RKO (cell line): ENCODE data around the gene GPX7.

Source experiments
- DNase-seq: peaks from one replicate; pipeline ENCODE4 v3.0.0-alpha.2; 2016; ENCODE audit warnings: low spot score

The GPX7 gene

DNA sequence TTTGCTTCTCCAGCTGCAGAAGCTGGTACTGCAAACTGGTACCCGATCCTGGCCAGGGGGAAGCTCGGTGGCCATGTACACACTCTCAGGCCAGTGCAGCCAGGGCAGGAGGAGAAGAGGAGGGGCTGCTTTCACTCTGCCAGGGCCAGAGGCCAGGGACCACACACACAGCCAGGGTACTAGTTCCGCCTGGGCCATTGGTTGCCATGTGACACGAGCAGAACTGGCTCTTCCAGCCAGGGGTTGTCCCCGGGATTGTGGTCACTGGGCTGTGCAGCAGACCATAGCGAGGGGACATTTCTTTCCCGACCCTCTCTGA lies 27.1 kb downstream of the GPX7 start:
- no peak for DNase-seq

DNA sequence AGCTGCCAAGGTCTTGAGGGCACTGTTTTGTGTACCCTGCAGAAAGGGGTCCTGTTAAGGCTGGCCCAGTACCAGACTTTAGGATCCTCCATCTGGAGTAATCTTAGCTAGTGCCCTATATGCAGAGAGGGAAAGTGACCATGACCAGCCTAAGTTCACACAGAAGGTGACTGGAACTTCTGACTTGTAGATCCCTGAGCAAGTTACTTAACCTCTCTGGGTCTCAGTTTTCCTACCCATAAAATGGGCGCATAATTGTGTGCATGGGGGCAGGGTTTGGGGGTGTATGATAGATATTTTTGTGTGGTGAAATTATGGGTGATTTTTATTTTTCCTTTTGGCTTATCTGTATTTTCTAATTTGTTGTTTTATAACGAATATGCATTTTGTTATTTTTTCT lies 27.5 kb downstream of the GPX7 start:
- no peak for DNase-seq

DNA sequence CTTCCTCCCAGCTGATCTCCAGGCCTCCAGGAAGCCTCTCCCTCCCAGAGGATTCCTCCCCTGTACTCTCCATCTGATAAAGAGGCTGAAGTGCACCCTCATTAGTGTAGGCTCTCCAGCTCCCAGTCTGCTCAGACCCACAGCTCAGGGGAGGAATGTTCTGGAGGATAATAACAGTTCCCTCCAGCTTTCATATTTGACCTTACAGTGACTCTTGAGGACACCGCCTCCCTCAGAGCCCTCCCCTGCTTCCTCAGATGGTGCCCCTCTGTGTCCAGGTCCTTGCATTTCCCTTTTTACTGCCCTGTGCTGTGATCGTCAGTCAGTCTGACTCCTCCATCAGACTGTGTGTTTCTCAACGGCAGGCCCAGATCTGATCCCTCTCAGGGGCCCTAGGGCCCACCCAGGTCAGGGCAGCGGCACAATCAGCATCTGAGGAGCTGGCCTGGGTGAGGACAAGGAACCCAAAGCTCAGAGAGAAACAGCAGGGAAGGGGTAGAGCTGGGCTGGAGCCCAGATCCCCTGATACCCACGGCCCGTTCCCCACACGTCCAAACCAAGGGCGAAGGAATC lies 29.7 kb downstream of the GPX7 start:
- no peak for DNase-seq

DNA sequence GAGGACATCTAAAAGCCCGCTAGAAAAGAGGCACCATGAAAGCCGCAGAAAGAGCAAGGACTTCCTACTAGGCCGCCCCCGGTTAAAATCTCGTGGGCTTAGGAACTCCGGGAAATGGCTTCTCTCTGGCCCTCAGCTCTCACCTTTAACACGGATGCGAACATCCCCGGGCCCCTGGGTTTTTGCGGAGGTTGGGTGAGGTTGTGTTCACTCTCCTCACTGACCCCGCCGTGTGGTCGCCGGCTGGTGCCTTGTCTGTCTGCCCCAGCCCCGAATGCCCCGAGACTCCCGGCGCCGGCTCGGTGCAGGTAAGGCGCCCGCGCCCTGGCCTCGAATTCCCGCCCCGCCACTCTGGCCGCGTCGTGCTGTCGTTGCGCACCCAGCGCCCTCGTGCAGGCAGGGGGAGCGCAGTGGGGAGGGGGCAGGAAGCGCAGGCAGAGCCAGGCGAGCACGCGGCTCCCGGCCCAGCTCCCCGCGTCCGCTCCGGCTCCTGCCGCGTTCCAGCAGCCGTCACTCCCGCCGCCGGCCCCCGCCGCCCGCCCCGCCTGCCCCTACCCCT lies 30.6 kb downstream of the GPX7 start, which contains the start of gene SHISAL2A:
TSS of gene SHISAL2A (plus strand) at position 437 of the 559 bp plus-strand sequence. CDS start 326 bp downstream, outside the sequence.
- DNase-seq, result no peak

DNA sequence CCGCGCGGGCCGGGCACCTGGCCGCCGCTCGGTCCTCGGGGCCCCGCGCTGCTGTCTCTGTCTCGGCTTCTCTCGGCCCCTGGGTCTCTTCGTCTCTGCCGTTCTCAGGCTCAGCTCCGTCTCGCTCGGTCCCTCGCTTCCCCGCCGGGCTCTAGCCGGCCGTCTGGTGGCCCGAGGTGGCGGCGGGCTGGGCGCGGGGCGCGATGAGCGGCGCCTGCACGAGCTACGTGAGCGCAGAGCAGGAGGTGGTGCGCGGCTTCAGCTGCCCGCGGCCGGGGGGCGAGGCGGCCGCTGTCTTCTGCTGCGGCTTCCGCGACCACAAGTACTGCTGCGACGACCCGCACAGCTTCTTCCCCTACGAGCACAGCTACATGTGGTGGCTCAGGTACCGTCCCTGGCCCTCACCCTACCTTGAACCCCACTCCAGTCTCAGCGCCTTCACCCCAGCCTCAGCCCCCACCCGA lies 31.2 kb downstream of the GPX7 start:
- no peak for DNase-seq

DNA sequence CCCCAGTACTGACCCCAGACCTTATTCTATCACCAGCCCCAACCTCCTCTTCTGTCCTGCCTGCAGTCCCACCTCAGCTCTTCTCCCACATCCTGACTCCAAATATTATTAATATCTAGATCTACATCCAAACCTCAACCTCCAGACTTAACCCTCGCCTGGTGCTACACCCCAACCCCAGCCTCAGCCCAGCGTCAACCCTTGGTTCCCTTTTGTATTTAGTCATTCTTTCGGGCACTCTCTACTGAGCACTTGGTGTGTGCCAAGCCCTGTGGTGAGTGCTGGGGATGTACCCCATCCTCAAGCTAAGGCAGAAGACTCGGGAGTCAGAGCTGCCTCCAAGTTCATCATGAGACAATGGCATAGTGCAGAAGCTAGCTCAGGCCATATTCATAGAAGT lies 31.9 kb downstream of the GPX7 start:
- DNase-seq, result no peak

DNA sequence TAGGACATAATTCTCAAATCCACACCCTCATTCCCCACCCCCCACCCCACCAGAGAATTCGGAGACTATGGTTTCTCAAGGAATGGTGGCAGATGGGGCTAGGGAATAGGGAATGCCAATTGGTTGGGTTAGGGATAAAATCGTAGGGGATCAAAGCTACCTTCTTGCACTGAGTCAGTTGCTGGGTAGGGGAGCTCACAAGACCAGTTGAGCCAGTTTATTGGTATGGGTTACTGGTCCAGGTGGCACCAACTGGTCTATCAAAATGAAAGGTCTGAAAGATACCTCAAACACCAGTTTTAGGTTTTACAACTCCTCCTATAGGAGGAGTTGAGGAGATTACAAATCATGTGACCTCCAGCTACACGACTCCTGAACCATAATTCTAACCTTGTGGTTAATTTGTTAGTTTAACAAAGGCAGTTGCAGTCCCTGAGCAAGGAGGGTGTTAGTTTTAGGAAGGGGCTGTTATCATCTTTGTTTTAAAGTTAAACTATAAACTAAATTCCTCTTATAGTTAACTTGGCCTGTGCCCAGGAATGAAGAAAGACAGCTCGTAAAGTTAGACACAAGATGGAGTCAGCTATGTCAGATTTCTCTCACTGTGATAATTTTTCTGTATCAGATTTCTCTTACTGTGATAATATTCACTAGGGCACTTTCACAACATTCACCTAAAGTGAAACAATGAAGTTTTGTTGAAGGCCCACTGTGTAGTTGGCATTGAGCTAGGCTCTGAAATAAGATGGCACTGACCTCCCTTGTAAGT lies 33.3 kb downstream of the GPX7 start:
- DNase-seq, result no peak

DNA sequence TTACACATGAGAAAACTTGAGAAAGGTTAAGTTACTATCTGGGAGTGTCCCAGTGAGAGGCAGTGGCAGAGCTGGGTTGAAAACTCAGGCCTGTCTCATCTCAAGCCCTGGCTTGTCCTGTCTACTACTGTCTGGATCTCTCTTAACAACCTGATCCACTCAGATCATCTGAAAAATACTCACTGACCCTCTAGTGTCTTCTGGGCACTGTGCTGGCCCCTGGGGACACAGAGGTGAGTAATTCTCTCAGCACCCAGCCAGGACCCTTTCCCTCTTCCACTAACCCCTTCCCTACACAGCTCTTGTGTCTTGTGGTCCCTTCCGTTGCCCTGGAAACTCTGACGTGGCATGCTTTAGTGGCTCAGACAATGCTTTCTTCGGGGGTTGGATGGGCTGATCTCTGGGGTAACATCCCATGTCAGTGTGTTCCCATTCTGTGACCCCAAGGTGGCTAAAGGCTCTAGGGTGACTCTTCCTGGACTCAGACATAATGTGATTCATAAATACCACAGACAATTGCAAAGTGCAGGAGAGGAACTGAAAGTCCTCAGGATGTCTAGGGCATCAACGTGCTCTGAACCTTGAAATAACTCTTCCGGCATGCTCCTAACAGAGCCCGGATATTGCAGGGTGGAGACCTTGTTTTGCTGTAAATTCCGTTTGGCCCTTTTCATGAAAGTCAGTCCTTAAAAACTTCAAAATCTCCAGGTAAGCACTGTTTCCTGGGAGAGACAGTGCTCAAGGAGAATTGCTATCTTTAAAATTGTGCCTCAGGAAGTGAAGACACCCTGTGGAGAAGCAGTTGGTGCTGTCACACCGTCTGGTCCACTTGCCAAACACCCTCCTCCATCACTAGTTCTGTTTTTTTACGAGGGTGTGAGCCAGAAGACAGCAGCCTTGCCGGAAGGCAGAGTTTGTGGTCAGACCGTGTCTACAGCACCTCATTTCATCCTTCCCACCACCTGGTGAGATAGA lies 34.8 kb downstream of the GPX7 start:
- no peak for DNase-seq

DNA sequence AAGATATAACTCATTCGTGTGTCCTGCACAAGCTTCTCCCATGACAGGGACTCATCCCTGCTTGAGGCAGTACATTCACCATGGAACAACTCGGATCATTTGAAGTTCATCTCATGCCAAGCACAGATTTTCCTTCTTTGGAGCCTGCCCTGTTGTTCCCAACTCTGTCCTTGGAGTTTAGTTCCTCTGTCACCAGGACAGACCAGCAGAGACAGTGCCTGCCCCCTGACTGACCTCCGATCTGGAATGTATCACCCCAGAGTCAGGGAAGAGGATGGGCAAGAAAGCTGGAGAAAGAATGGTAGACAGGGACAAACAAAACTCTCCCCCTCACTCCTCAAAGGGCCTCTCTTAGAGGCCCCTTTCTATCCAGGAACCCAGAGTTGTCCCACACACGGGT lies 35.8 kb downstream of the GPX7 start:
- no peak for DNase-seq

DNA sequence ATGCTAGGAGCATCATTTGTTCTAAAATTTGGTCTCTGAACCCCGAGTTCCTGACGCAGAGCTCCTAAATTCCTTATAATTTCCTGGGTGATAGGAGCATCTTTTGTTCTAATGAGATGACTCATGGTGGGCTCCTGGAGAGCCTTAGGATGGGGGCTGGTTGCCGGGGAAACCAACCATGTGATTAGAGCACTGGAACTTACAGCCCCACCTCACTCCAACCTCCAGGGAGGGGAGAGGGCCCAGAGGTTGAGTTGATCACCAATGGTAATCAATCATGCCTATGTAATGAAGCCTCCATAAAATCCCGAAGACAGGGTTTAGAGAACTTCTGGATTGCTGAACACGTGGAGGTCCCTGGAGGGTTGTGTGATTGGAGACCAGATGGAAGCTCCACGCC lies 38.5 kb downstream of the GPX7 start:
- no peak for DNase-seq

DNA sequence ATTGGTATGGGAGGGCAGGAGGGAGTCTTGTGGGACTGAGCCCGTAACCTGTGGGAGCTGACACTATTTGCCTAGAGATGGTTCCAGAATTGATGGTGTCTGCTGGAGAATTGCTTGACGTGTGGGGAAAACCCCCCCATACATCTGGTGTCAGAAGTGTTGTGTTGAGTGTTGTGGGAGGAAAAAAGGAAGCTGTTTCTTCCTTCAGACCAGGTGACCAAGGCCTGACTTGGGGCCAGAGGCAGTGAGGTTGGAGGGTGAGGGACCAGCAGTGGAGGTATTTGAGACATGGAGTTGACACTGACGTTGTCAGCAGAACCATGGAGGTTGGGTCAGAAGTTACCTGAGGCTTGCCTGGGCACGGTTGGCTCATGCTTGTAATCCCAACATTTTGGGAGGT lies 39.1 kb downstream of the GPX7 start:
- DNase-seq, result no peak

DNA sequence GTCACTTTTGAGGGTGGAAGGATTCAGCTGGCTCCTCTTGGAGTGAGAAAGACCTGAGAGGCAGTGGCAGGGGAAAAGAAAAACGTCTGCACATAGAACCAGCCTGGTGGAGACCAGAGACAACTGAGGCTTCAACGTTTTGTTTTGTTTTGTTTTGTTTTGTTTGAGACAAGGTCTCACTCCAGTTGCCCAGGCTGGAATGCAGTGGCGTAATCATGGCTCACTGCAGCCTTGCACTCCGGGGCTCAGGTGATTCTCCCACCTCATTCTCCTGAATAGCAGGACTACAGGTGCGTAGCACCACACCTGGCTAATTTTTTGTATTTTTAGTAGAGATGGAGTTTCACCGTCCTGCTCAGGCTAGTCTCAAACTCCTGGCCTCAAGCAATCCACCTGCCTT lies 43.1 kb downstream of the GPX7 start:
- DNase-seq, result no peak

DNA sequence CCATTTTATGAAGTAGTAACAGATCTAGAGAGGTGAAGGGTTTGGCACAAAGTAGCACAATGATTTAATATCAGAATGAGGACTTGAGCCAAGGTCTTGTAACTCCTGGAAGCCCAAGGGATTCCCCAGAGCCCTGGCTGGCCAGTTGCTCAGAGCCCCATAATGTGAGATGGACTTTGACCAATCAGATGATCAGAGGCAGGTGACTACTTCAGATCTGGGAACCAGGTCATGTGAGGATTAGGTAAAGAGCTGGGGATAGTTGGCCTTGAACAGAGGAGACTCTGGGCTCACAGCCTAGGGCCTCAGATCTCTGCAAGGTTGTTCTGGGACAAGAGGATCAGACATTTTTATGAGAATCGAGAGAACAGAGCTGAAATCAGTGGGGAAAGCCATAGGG lies 49.7 kb downstream of the GPX7 start:
- no peak for DNase-seq

DNA sequence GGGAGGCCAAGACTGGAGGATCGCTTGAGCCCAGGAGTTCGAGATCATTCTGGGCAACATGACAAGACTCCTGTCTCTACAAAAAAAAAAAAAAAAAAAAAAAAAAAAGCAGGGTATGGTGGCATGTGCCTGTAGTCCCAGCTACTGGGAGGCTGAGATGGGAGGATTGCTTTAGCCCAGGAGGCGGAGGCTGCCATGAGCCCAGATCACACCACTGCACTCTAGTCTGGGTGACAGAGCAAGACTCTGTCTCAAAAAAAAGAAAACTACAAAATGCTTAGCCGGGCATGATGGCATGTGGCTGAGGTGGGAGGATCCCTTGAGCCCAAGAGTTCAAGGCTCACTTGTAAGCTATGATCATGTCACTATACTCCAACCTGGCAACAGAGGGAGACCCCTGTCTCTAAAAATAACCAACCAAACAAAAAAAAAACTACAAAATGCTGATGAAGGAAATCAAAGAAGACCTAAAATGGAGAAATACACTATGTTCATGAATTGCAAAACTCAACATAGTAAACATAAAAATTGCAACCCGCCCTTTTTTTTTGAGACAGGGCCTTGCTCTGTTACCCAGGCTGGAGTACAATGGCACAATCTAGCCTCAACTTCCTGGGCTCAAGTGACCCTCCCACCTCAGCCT lies 51.2 kb downstream of the GPX7 start:
- no peak for DNase-seq

DNA sequence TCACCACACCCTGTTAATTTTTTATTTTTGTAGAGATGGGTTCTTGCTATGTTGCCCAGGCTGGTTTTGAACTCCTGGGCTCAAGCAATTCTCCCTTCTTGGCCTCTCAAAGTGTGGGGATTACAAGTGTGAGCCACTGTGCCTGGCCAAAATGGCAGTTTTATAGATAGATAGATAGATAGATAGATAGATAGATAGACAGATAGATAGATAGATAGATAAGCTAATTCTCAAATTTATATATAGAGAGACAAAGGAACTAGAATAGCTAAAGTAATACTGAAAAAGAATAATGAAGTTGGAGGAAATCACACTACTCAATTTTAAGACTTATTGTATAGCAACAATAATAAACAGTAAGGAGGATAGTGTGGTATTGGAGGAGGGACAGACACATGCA lies 51.9 kb downstream of the GPX7 start:
- no peak for DNase-seq

DNA sequence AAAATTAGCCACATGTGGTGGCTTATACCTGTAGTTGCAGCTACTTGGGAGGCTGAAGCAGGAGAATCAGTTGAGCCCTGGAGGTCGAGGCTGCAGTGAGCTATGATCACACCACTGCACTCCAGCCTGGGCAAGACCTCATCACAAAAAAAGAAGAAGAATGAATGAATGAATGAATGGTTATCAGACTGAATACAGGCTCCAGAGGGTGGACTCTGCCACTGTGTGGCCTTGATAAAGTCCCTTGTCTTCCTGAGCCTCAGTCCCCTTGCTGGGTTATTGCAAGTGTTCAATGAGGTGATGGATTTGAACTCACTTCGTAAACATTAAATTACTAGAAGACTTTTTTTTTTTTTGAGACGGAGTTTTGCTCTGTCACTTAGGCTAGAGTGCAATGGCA lies 55.5 kb downstream of the GPX7 start:
- DNase-seq, result no peak
